ENCODE results near the gene EFNB1. TPM values are rescaled to one million over a fixed set of nuclear protein-coding genes. Genes with fewer than 3 reads are reported as not detected.

Gene EFNB1
- total RNA-seq, 2 experiments from 2014 or later: 3.8 to 4.6 TPM

DNA sequence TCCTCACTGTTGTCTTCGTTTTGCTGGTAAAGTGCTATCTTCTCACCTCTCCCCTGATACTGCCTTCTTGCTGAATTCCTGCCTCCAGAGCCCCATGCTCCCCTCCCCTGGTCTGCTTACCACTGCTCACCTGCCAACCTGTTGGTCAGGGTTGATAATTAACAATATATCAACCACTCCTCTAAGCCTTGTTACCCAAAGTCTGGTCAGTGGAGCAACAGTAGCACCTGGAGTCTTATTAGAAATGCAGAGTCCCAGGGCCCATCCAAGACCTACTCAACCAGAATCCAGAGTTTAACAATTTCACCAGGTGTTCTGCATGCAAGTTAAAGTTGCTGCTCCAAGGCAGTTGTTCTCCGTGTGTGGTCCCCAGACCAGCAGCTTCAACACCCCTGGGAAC lies 55.0 kb downstream of the EFNB1 start:
- Mint-ChIP-seq H3K9me3 (no peaks in the 10 kb centered on the region), H3K4me3 (no peak overlapping the region), H3K4me1 (no peaks in the 10 kb centered on the region), H3K36me3 (ENCODE audit: low read depth) (no peaks in the 10 kb centered on the region), H3K27me3 (no peaks in the 10 kb centered on the region), H3K27ac (no peak overlapping the region)
- CTCF ChIA-PET: no interaction called here
- DNase-seq: no peak
- POLR2A ChIA-PET: no interaction called here

GRCh38 chrX:68889249-68889648 lies 60.4 kb downstream of the EFNB1 start:
- ChIA-PET CTCF (no interaction called here), POLR2A (no interaction called here)
- no peaks in the 10 kb centered on the region for H3K9me3 Mint-ChIP-seq
- H3K4me1 Mint-ChIP-seq: no peaks in the 10 kb centered on the region
- no peaks in the 10 kb centered on the region for H3K27me3 Mint-ChIP-seq
- DNase-seq: no peak
- H3K27ac Mint-ChIP-seq: no peak overlapping the region
- H3K4me3 Mint-ChIP-seq: no peak overlapping the region
- no peaks in the 10 kb centered on the region for H3K36me3 Mint-ChIP-seq (ENCODE audit: low read depth)

Other genes starting within 250 kb of the EFNB1 start
- under 1 TPM; 0.06 to 0.20 TPM for gene STARD8, start 181.4 kb upstream of the EFNB1 start, total RNA-seq

Measured in activated CD4-positive, alpha-beta T cell treated with anti-CD3 and anti-CD28 coated beads, Interleukin-2, amount 10 ng/mL, durations not matched to agents 7 days and 5 days (primary cell).